Muscle of leg (tissue), 11 donors: ENCODE results near the gene CDH10. TPM values are rescaled to one million over a fixed set of nuclear protein-coding genes. Genes with fewer than 3 reads are reported as not detected.

Experiments
- DNase-seq: peaks from one replicate; pipeline ENCODE4 v3.0.0; 2013
- H3K27ac ChIP-seq: one replicate; pipeline ENCODE4 v1.5.1; 2013; ENCODE audit warnings: mild to moderate bottlenecking, low read length, control low read depth
- H3K27me3 ChIP-seq: one replicate; pipeline ENCODE4 v1.6.1; 2013; ENCODE audit warnings: low read length; ENCODE audit not compliant: control insufficient read depth, insufficient read depth
- H3K36me3 ChIP-seq: one replicate; pipeline ENCODE4 v1.6.1; 2013; ENCODE audit warnings: low read length; ENCODE audit not compliant: control insufficient read depth, insufficient read depth
- H3K4me1 ChIP-seq: one replicate; pipeline ENCODE4 v1.6.1; 2013; ENCODE audit warnings: low read length; ENCODE audit not compliant: control insufficient read depth, insufficient read depth
- H3K4me3 ChIP-seq: one replicate; pipeline ENCODE4 v1.5.1; 2013; ENCODE audit warnings: low read length, control low read depth
- H3K9me3 ChIP-seq: replicated peaks from 2 replicates; pipeline ENCODE4 v1.6.1; 2013; ENCODE audit warnings: low read depth, low read length; ENCODE audit not compliant: control insufficient read depth
- WGBS: methylation state at CpG from one replicate; pipeline ENCODE4 v1.1.5; 2013; ENCODE audit warnings: missing lambda C conversion rate; ENCODE audit not compliant: insufficient coverage; 5-methylcytosine and 5-hydroxymethylcytosine counted together
- polyA plus RNA-seq, 8 donors: library from polyadenylated mRNA; unstranded; fragments of 120-200 nt; gene quantifications; one replicate each; pipeline versions ENCODE4 v1.2.1 to v1.2.3, GENCODE V29; 2013; ENCODE audit warnings: inconsistent platforms in 1 of 8, low replicate concordance in 1 of 8; ENCODE audit not compliant: insufficient read length in 8 of 8, insufficient read depth in 1 of 8
- total RNA-seq: library from RNA; stranded (reverse); fragments of 120-200 nt; gene quantifications from one replicate; pipeline ENCODE4 v1.2.4, GENCODE V29; 2013

The CDH10 gene
- total and polyA plus RNA-seq, 9 donors: 0.24 to 1.0 (median 0.40) TPM

DNA sequence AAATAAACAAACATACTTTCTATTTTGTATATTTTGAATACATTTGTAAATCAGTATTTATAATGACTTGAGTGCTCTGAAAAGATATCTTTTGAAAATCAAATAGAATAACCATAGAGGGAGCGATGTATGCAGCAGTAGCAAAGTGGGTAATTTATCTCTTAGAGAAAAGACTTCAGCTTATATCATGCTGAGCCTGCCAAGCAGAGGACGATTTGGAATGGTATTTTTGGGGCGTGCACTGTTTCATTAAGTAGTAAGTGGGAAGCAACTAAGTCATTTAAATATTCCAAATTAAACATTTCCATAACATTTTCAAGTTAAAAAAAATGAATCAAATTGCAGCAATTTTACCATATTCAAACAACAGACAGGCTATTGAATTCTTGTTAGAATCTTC lies 147.6 kb downstream of the CDH10 start:
- no peak for DNase-seq
- no CpG with 5 or more reads among the region's 3 CpGs for WGBS
- H3K9me3 ChIP-seq: no peaks in the 10 kb centered on the region
- H3K36me3 ChIP-seq: no peaks in the 10 kb centered on the region
- H3K4me1 ChIP-seq: no peaks in the 10 kb centered on the region
- H3K27me3 ChIP-seq: no peaks in the 10 kb centered on the region
- H3K27ac ChIP-seq: no peak overlapping the region
- no peak overlapping the region for H3K4me3 ChIP-seq

DNA sequence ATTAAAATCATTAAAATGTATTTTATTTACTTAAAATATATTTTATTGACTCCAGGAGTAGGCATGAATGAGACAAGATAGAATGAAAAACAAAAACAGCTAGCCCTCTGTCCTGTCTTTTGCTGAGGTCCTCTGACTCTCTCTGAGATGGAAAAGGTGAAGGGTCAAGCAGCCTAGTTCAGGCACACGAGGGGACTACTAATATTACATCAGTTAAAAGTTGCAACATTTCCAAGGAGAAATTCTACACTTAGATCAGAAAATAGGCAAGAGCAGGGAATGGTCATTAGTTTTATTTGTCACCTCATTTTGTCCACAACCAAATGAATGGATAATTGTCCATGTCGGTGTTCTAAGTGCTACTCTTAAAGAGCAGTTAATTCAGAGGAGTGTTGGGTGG lies 148.5 kb downstream of the CDH10 start:
- Histone ChIP-seq H3K4me1 (no peaks in the 10 kb centered on the region), H3K9me3 (no peaks in the 10 kb centered on the region), H3K36me3 (no peaks in the 10 kb centered on the region), H3K27ac (no peak overlapping the region), H3K4me3 (no peak overlapping the region), H3K27me3 (no peaks in the 10 kb centered on the region)
- WGBS: no CpG with 5 or more reads among the region's 2 CpGs
- no peak for DNase-seq

DNA sequence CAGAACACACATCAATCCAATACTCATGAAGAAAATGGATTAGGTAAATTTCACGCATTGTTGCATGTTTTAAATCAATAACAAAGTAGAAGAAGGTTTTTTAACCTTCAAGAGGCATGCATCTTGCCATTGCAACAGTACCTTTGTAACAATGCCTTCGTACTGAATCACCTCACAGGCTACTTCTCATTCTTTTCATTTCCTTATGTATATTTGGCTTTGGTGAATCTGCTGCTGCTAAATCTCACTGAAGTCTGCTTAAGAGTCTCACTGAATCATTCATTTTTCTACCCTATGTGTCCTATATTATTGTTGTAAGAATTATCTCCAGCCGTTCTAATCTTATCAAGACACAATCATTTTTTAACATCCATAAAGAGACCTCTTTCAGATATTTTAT lies 152.5 kb downstream of the CDH10 start:
- Histone ChIP-seq H3K4me3 (no peak overlapping the region), H3K27ac (no peak overlapping the region), H3K27me3 (no peaks in the 10 kb centered on the region), H3K36me3 (no peaks in the 10 kb centered on the region), H3K9me3 (no peaks in the 10 kb centered on the region), H3K4me1 (no peaks in the 10 kb centered on the region)
- DNase-seq: no peak
- WGBS: no CpG with 5 or more reads among the region's 3 CpGs

DNA sequence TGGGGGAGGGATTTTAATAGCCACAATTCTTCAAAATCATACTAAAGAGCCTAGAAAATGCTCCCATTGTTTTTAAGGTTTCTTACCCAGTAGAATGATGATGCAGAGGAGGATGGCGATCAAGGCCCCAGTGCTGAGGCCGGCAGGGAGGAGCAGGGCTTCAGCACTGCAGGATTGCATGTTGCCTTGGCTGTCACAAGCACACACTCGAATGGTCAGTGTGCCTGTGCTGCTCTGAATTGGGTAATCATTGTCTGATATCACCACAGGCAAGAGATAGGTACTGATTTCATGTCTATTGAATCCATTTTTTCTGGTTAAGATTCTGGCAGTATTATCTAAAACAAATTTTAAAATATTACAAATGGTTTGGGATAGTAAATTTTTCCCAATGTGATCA lies 153.3 kb downstream of the CDH10 start:
- WGBS: 79% methylated on average over 2 of the region's 3 CpGs
- Histone ChIP-seq H3K9me3 (no peaks in the 10 kb centered on the region), H3K4me3 (no peak overlapping the region), H3K36me3 (no peaks in the 10 kb centered on the region), H3K27me3 (no peaks in the 10 kb centered on the region), H3K27ac (no peak overlapping the region), H3K4me1 (no peaks in the 10 kb centered on the region)
- DNase-seq: no peak

DNA sequence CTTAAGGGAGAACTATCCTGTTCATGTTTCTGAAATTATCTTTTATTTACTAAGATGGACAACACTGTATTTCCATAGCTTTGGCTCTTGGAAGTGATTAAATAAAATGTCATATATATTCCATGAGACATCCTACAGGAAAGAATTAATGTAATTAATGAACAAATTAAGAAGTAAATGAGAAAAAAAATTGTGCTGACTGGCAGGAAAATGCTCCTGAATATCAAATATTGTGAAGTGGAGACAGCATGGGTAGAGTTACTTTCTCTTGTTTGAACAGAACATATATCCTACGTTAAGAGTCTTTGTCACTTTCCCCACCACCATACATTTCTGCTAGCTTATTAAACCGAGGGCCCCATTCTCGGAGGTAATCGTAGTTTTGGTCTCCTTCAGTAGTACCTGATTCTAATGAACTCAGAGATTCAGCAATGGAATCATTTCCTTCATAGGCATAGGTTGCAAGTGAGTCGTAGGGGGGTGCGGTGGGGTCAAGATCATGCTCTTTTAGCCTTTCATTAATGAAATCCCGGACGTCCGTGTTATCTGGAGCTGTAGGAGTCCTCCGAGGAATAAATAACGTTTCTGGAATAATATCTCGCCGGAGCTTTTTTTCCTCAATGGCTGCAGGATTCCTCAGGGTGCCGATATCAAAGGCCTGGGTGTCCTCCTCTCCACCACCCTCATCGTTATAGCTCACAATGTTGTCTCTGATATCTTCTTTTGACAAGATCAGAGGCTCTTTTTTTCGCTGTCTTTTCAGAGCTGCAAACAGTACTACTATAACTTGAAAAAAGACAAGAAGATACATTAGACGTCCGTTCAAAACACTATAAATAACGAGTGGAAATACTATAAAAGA lies 157.2 kb downstream of the CDH10 start:
- no peaks in the 10 kb centered on the region for H3K27me3 ChIP-seq
- H3K36me3 ChIP-seq: no peaks in the 10 kb centered on the region
- H3K4me1 ChIP-seq: no peaks in the 10 kb centered on the region
- WGBS: 82% methylated on average over 11 of the region's 19 CpGs
- H3K4me3 ChIP-seq: no peak overlapping the region
- no peak for DNase-seq
- H3K27ac ChIP-seq: no peak overlapping the region
- no peaks in the 10 kb centered on the region for H3K9me3 ChIP-seq

DNA sequence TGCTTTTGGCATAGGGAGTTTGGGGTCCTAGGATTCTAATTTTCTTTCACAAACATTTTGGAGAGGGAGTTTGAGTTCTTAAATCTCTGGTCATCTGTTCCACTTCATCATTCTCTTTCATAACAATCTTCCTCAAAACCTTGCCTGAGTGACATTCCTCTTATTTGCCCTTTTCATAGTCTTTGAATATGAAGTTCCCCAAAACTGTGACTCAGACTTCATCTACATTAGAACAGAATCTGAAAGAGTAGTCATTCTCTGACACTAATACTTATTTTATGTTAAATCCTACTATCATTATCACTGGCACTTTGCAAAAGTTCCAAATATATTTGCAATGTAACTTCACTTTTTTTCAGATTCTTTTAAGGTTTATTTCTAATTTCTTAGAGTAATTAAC lies 163.8 kb downstream of the CDH10 start:
- H3K27me3 ChIP-seq: no peaks in the 10 kb centered on the region
- no peaks in the 10 kb centered on the region for H3K4me1 ChIP-seq
- H3K9me3 ChIP-seq: no peaks in the 10 kb centered on the region
- no peak overlapping the region for H3K27ac ChIP-seq
- DNase-seq: no peak
- H3K36me3 ChIP-seq: no peaks in the 10 kb centered on the region
- H3K4me3 ChIP-seq: no peak overlapping the region

DNA sequence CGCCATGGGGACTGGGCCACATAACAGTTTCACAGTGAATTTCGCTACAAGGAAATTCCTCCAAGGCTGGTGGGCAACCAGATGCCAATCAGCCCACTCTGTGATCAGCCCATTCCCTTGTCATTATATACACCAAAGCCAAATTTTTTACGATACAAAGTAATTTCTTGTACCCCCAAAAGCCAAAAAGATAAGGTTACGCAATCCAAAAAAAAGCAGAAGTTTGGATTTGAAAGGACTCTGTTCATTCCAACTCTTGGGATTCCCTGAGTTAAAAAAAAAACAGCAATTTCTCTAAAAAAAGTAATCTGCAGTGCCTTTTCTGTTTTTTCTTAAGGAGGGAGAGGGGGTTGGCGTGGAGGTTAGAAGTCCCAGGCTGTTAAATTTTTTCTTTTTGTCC lies 166.8 kb downstream of the CDH10 start:
- H3K27me3 ChIP-seq: no peaks in the 10 kb centered on the region

DNA sequence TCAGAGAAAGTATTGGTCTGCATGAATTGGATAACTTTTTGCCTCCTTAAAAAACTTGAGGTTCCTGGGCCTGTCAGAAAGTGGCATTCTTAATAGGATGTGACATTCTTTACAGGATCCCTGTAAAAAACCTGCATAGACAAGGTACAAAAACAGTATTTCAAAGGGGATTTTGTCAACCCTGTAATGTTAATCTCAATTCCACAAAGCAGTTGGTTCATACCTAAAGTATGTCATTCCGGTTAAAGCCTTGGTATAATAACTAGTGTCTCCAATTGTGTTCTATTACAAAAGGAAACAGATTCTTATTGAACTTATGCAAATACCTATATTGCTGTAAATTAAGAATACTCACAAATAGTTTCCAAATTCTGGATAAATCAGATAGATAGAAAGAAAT lies 169.7 kb downstream of the CDH10 start:
- H3K9me3 ChIP-seq: no peaks in the 10 kb centered on the region
- WGBS: no CpG with 5 or more reads among the region's 1 CpG
- no peaks in the 10 kb centered on the region for H3K27me3 ChIP-seq
- DNase-seq: no peak
- no peak overlapping the region for H3K4me3 ChIP-seq
- H3K36me3 ChIP-seq: no peaks in the 10 kb centered on the region
- H3K27ac ChIP-seq: no peak overlapping the region
- no peaks in the 10 kb centered on the region for H3K4me1 ChIP-seq

More for the DNA sequence above, 166.8 kb downstream of the CDH10 start:
- no peaks in the 10 kb centered on the region for H3K36me3 ChIP-seq
- no peak overlapping the region for H3K4me3 ChIP-seq
- no peaks in the 10 kb centered on the region for H3K9me3 ChIP-seq
- DNase-seq: no peak
- H3K27ac ChIP-seq: no peak overlapping the region
- no peaks in the 10 kb centered on the region for H3K4me1 ChIP-seq
- WGBS: 100% methylated on average over 2 of the region's 5 CpGs

DNA sequence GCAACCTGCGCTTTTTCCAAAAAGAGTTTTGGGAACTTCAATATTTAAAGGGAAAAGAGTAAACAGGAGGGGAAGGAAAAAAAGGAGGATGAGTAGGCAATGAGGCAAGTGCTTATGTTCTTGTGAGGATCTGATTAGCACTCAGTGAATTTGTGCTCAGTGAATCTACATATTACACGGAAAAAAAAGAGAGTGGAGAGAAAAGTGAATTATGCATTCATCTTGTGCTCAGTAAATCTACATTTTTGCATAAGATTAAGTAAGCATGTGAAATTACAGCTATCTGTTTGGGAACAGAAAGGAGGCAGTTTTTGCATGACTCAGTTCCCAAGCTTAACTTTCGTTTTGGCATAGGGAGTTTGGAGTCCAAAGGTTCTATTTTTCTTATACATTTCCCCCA lies 170.1 kb downstream of the CDH10 start:
- H3K27me3 ChIP-seq: no peaks in the 10 kb centered on the region
- no peak overlapping the region for H3K27ac ChIP-seq
- 100% methylated on average over 1 of the region's 3 CpGs for WGBS
- no peaks in the 10 kb centered on the region for H3K4me1 ChIP-seq
- no peak overlapping the region for H3K4me3 ChIP-seq
- no peaks in the 10 kb centered on the region for H3K9me3 ChIP-seq
- no peak for DNase-seq
- no peaks in the 10 kb centered on the region for H3K36me3 ChIP-seq

DNA sequence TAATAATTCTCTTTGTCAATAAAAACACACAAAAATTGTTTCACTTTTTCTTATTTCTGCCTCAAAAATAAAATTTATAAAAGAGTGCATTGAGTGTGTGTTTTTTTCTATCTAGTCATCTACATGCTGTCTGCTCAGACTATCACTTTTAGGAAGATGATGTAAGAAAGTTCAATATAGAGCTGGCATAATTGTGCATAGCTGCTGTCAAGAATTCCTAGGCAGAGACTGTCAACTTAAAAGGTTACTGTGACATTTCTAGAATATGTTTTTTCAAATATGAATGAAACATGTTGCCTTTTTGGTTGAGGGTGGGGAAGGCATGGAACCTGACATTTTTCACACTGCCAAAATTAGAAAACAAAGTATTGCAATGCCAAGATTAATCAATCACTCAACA lies 172.3 kb downstream of the CDH10 start:
- Histone ChIP-seq H3K4me1 (no peaks in the 10 kb centered on the region), H3K36me3 (no peaks in the 10 kb centered on the region), H3K9me3 (no peaks in the 10 kb centered on the region), H3K27ac (no peak overlapping the region), H3K27me3 (no peaks in the 10 kb centered on the region), H3K4me3 (no peak overlapping the region)
- DNase-seq: peak; percentile 19

DNA sequence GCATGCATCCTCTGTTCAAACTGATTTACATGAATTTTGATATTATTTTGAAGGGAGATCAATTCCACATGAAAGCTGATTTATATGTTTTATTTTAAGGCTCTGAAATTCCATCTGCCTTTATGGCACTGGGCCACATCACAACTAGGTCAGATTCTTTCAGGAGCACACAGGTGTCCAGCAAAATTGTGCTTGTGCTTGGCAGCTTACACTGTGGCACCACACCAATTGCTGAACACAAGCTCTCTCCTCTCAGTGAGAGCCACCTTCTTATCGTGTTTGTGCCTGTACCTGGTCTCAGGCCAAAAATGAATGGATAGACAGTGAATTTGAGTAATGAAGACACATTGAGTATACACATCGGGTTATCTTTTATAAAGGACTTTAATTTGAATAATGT lies 200.4 kb downstream of the CDH10 start:
- Histone ChIP-seq H3K9me3 (no peaks in the 10 kb centered on the region), H3K27me3 (no peaks in the 10 kb centered on the region), H3K27ac (no peak overlapping the region), H3K4me3 (no peak overlapping the region), H3K4me1 (no peaks in the 10 kb centered on the region), H3K36me3 (no peaks in the 10 kb centered on the region)
- WGBS: no CpG with 5 or more reads among the region's 2 CpGs
- DNase-seq: peak; percentile 18
